C4-2B (cell line): ENCODE measurements around the gene R3HCC1L.

Source experiments
- CTCF ChIP-seq: fragments of 450-650 bp; conservative IDR thresholded peaks from 2 replicates; pipeline ENCODE4 v1.5.1; 2017; ENCODE audit warnings: mild to moderate bottlenecking
- ZFX ChIP-seq: fragments of 450-650 bp; IDR thresholded peaks from 2 replicates; pipeline ENCODE4 v1.6.1; 2017

DNA sequence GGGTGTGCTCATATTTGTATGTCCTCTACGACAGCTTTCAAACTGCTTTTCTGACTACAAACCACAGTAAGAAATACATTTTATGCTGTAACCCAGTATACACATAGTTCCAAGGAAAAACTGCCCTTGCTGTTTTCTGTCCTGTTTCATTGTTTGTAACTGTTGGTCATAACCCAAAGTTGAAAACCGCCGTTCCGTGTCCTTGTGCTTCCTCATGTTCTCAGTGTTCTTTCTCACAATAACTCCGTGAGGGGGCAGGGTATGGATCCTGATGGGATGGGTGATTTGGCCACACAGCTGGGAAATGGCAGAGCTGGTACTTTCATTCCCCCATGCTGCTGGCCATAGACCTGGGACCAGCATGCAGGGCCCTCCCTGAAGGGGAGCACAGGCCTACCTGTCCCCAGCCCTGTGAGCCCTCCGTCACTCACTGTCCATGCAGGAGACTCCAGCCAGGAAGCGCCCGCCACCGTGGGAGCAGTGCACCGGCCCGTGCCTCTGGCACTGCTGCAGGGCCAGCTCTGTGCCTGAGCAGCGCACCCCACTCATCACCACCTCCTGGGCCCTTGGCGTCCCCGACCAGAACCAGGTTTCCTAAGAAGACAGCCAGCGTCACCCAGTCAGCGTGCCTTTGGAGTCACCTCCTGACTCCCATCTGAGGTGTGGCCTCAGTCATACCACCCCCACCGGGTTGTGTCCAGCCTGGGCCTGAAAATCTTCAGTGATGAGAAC lies 120.9 kb downstream of the R3HCC1L start:
- no peak for TF ChIP-seq CTCF
- TF ChIP-seq ZFX: no peak
